Measurements from ENCODE around the gene AMACR.
A peak's percentile ranks its signal among the peaks of the same experiment; 100 is the strongest.
"Not testable (repeated sequence)": the region's sequence is repeated elsewhere in the genome, so short reads cannot be mapped to it uniquely, and the experiment has no call there.

AMACR gene

DNA sequence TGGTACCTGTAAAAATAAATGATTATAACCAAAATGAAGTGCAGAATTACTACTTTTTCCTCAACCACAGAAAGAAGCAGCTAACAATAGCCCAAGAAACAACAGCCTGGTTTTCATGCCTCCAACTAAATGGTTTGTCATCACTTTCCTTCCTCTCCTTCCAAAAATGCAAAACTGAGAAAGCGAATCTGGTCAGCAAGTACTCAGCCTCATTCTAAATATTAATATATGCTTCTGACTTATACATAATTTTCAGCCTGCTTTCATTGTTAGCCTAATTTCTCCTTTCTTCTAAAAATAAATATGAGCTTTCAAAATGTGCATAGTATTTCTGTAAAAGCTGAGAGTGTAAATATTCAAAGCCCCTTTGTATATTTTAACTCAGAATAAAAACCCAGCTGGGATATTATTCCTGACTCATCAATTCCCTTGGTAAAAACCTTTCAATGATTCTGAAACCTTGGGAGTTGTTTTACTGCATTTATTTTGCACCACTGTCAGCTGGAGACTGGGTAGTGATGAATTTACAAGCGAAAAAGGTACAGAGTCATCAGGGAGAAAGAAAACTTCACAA, 50.2 kb downstream of the AMACR start:
- Histone ChIP-seq H2BK120ac (ENCODE audit: low read depth, low read length) (no peak overlapping the region), H3K4me1 (ENCODE audit: control insufficient read depth, low read depth, low read length) (no peaks in the 10 kb centered on the region), H2BK15ac (replicated peaks; ENCODE audit: low read depth) (no peak overlapping the region), H3K4ac (ENCODE audit: low read depth, low read length) (no peak overlapping the region), H3K56ac (ENCODE audit: low read length) (no peak overlapping the region), H3K23ac (ENCODE audit: low read length) (no peak overlapping the region), H3K18ac (ENCODE audit: low read length) (no peak overlapping the region), H3K27me3 (ENCODE audit: insufficient read depth, low read length, poor library complexity) (no peaks in the 10 kb centered on the region), H3K79me1 (ENCODE audit: low read length) (no peaks in the 10 kb centered on the region), H4K8ac (ENCODE audit: low read depth, low read length) (no peak overlapping the region), H3K79me2 (ENCODE audit: control insufficient read depth, insufficient read depth, low read length) (no peaks in the 10 kb centered on the region), H3K4me3 (ENCODE audit: low read length) (no peak overlapping the region), H4K5ac (ENCODE audit: low read length) (no peak overlapping the region), H3K36me3 (ENCODE audit: control insufficient read depth, insufficient read depth, low read length) (no peaks in the 10 kb centered on the region), H3K9ac (ENCODE audit: low read length) (no peak overlapping the region), H3K4me2 (ENCODE audit: low read length) (no peak overlapping the region), H2BK5ac (ENCODE audit: low read length) (no peak overlapping the region), H2AK5ac (ENCODE audit: low read length) (no peak overlapping the region), H3K27ac (ENCODE audit: low read depth, low read length) (no peak overlapping the region)
- DNase-seq: no peak
- no CpG with 5 or more reads among the region's 2 CpGs for WGBS (ENCODE audit: extremely low coverage, insufficient coverage, low lambda C conversion rate)

DNA sequence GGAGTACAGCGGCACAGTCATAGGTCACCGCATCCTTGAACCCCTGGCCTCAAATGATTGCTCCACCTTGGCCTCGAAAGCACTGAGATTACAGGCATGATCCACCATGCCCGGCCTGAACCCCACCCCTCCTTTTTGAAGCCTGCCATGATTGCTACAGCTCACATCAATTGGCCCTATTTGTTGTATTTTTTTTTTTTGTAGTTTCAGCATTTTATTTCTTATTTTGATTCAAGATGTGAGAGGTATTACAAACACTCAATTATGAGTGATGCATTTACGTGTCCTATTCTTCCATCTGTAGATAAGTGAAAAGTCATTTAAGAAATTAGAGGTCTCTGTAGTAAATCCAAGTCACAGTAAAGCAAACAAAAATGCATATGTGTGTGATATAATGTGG, 55.7 kb downstream of the AMACR start:
- not testable (repeated sequence) for H3K18ac ChIP-seq (ENCODE audit: low read length); H2BK5ac ChIP-seq (ENCODE audit: low read length); H3K4me3 ChIP-seq (ENCODE audit: low read length); H4K8ac ChIP-seq (ENCODE audit: low read depth, low read length); H3K27ac ChIP-seq (ENCODE audit: low read depth, low read length); H2AK5ac ChIP-seq (ENCODE audit: low read length); H3K56ac ChIP-seq (ENCODE audit: low read length); H4K5ac ChIP-seq (ENCODE audit: low read length); H3K4me2 ChIP-seq (ENCODE audit: low read length); H3K36me3 ChIP-seq (ENCODE audit: control insufficient read depth, insufficient read depth, low read length); H2BK120ac ChIP-seq (ENCODE audit: low read depth, low read length); DNase-seq; H3K4me1 ChIP-seq (ENCODE audit: control insufficient read depth, low read depth, low read length); H3K79me2 ChIP-seq (ENCODE audit: control insufficient read depth, insufficient read depth, low read length); H3K79me1 ChIP-seq (ENCODE audit: low read length); H2BK15ac ChIP-seq (replicated peaks; ENCODE audit: low read depth); H3K4ac ChIP-seq (ENCODE audit: low read depth, low read length); H3K27me3 ChIP-seq (ENCODE audit: insufficient read depth, low read length, poor library complexity); H3K9ac ChIP-seq (ENCODE audit: low read length); H3K23ac ChIP-seq (ENCODE audit: low read length)
- WGBS (ENCODE audit: extremely low coverage, insufficient coverage, low lambda C conversion rate): no CpG with 5 or more reads among the region's 5 CpGs

DNA sequence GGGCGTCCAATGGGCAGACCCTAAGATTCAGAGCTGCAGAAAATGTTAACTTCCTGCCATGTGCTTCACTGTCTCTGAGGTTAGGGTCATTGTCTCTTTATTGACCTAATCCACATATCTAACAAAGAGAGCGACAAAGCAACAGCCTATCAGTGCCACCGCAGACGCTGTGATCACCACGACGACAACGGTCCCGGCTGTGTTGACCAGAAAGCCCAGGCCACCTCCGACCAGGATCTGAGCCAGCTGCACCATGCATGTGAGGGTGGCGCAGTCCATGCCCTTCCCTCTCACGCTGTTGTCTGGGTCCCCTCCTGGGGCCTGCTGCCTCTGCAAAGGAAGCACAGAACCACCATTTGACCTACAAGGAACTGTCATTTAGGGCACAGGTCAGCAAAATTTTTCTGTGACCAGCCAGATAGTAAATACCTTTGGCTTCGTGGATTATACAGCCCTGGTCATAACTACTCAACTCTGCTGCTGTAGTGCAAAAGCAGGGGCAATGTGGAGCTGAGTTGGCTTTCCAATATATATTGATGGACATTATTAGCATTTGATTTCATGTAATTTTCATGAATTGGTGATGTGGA, 63.2 kb downstream of the AMACR start:
- no peak overlapping the region for H4K5ac ChIP-seq (ENCODE audit: low read length)
- no peaks in the 10 kb centered on the region for H3K4me1 ChIP-seq (ENCODE audit: control insufficient read depth, low read depth, low read length)
- H3K4ac ChIP-seq (ENCODE audit: low read depth, low read length): no peak overlapping the region
- H3K56ac ChIP-seq (ENCODE audit: low read length): no peak overlapping the region
- no peak overlapping the region for H2BK120ac ChIP-seq (ENCODE audit: low read depth, low read length)
- no peak overlapping the region for H2AK5ac ChIP-seq (ENCODE audit: low read length)
- no peaks in the 10 kb centered on the region for H3K27me3 ChIP-seq (ENCODE audit: insufficient read depth, low read length, poor library complexity)
- no peak overlapping the region for H3K18ac ChIP-seq (ENCODE audit: low read length)
- H2BK5ac ChIP-seq (ENCODE audit: low read length): no peak overlapping the region
- H3K36me3 ChIP-seq (ENCODE audit: control insufficient read depth, insufficient read depth, low read length): no peaks in the 10 kb centered on the region
- no peaks in the 10 kb centered on the region for H3K79me1 ChIP-seq (ENCODE audit: low read length)
- no CpG with 5 or more reads among the region's 12 CpGs for WGBS (ENCODE audit: extremely low coverage, insufficient coverage, low lambda C conversion rate)
- no peak overlapping the region for H3K9ac ChIP-seq (ENCODE audit: low read length)
- no peak overlapping the region for H3K4me3 ChIP-seq (ENCODE audit: low read length)
- no peak overlapping the region for H2BK15ac ChIP-seq (replicated peaks; ENCODE audit: low read depth)
- no peak overlapping the region for H4K8ac ChIP-seq (ENCODE audit: low read depth, low read length)
- DNase-seq: peak; percentile 66
- no peak overlapping the region for H3K4me2 ChIP-seq (ENCODE audit: low read length)
- H3K23ac ChIP-seq (ENCODE audit: low read length): no peak overlapping the region
- no peaks in the 10 kb centered on the region for H3K79me2 ChIP-seq (ENCODE audit: control insufficient read depth, insufficient read depth, low read length)
- no peak overlapping the region for H3K27ac ChIP-seq (ENCODE audit: low read depth, low read length)

DNA sequence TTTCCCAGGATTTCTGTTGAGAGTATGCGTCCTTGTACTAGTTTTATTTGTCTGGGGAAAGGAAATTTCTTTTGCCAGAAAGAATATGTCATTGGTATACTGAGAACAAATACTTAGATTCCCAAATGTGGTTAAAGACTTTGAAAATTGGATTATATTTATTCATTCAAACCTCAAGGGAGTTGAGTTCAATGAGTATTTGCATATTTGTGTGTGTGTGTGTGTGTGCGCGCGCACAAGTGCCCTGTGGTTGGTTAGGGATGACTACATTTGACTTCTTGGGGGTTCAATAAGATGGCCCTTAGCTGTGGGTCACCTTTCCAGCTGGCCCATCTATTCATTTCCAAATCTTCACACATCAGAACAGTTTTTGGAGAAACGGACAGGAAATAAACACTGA, 66.8 kb downstream of the AMACR start:
- H3K4me1 ChIP-seq (ENCODE audit: control insufficient read depth, low read depth, low read length): no peaks in the 10 kb centered on the region
- no peak overlapping the region for H2BK5ac ChIP-seq (ENCODE audit: low read length)

DNA sequence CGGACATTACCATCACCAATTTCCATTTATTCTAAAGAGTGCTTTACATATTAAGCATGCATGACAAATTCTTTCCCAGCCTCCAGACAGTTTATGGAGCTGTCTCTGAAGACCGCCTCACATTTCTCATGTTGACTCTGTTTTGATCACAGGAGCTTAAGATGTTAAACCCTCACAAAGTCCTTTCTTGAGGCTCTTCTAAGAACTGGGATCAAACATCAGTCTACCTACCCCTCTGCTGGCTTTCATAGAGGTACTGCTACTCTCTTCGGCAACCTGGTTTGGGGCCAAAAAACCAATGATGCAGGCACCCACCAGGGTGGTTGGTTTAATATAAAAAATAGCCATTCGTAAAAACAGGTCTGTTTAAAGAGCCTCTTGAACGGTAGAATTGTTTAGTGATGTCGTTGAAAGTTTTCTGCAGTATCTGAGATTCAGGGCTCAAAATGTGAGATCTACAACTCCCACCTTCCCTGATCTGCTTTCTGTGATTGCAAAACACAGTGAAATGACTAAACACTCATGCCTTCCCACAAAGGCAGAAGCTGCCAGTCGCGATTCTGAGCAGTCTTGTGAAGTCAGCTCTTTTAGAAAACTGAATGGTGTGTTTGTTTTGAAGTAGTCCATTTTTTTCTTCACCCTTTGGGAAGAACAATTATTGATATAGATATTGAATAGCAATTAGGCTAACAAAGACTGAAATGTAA, 68.1 kb downstream of the AMACR start:
- no peak overlapping the region for H3K9ac ChIP-seq (ENCODE audit: low read length)
- H3K23ac ChIP-seq (ENCODE audit: low read length): no peak overlapping the region
- H3K18ac ChIP-seq (ENCODE audit: low read length): no peak overlapping the region
- no peak overlapping the region for H2AK5ac ChIP-seq (ENCODE audit: low read length)
- H3K27me3 ChIP-seq (ENCODE audit: insufficient read depth, low read length, poor library complexity): peaks cover 3% of the 10 kb centered on the region
- no peak overlapping the region for H2BK120ac ChIP-seq (ENCODE audit: low read depth, low read length)
- H3K4me1 ChIP-seq (ENCODE audit: control insufficient read depth, low read depth, low read length): no peaks in the 10 kb centered on the region
- no peak overlapping the region for H2BK5ac ChIP-seq (ENCODE audit: low read length)
- H3K4me2 ChIP-seq (ENCODE audit: low read length): no peak overlapping the region
- H3K56ac ChIP-seq (ENCODE audit: low read length): no peak overlapping the region
- H4K5ac ChIP-seq (ENCODE audit: low read length): no peak overlapping the region
- H3K4me3 ChIP-seq (ENCODE audit: low read length): no peak overlapping the region
- no peak overlapping the region for H4K8ac ChIP-seq (ENCODE audit: low read depth, low read length)
- no peak overlapping the region for H3K27ac ChIP-seq (ENCODE audit: low read depth, low read length)
- no peaks in the 10 kb centered on the region for H3K79me2 ChIP-seq (ENCODE audit: control insufficient read depth, insufficient read depth, low read length)
- H3K4ac ChIP-seq (ENCODE audit: low read depth, low read length): no peak overlapping the region
- H3K36me3 ChIP-seq (ENCODE audit: control insufficient read depth, insufficient read depth, low read length): no peaks in the 10 kb centered on the region
- DNase-seq: no peak
- no peak overlapping the region for H2BK15ac ChIP-seq (replicated peaks; ENCODE audit: low read depth)
- H3K79me1 ChIP-seq (ENCODE audit: low read length): no peaks in the 10 kb centered on the region
- no CpG with 5 or more reads among the region's 8 CpGs for WGBS (ENCODE audit: extremely low coverage, insufficient coverage, low lambda C conversion rate)

More for the DNA sequence above, 66.8 kb downstream of the AMACR start:
- DNase-seq: no peak
- Histone ChIP-seq H3K4me2 (ENCODE audit: low read length) (no peak overlapping the region), H3K4ac (ENCODE audit: low read depth, low read length) (no peak overlapping the region), H4K8ac (ENCODE audit: low read depth, low read length) (no peak overlapping the region), H2AK5ac (ENCODE audit: low read length) (no peak overlapping the region), H4K5ac (ENCODE audit: low read length) (no peak overlapping the region), H3K23ac (ENCODE audit: low read length) (no peak overlapping the region), H3K79me2 (ENCODE audit: control insufficient read depth, insufficient read depth, low read length) (no peaks in the 10 kb centered on the region), H2BK15ac (replicated peaks; ENCODE audit: low read depth) (no peak overlapping the region), H3K4me3 (ENCODE audit: low read length) (no peak overlapping the region), H3K36me3 (ENCODE audit: control insufficient read depth, insufficient read depth, low read length) (no peaks in the 10 kb centered on the region), H3K27ac (ENCODE audit: low read depth, low read length) (no peak overlapping the region), H2BK120ac (ENCODE audit: low read depth, low read length) (no peak overlapping the region), H3K79me1 (ENCODE audit: low read length) (no peaks in the 10 kb centered on the region), H3K27me3 (ENCODE audit: insufficient read depth, low read length, poor library complexity) (peaks cover 3% of the 10 kb centered on the region), H3K56ac (ENCODE audit: low read length) (no peak overlapping the region), H3K9ac (ENCODE audit: low read length) (no peak overlapping the region), H3K18ac (ENCODE audit: low read length) (no peak overlapping the region)
- WGBS (ENCODE audit: extremely low coverage, insufficient coverage, low lambda C conversion rate): no CpG with 5 or more reads among the region's 5 CpGs
